HG03066 (cell line): ENCODE data around the gene KIF16B.
A peak's percentile ranks its signal among the peaks of the same experiment; 100 is the strongest.

Source experiments
- ATAC-seq: cut with Tn5 transposase; IDR thresholded peaks from one replicate; pipeline ENCODE4 v1.9.1; 2021; ENCODE audit warnings: low read depth; ENCODE audit not compliant: unreplicated experiment

The KIF16B gene

DNA sequence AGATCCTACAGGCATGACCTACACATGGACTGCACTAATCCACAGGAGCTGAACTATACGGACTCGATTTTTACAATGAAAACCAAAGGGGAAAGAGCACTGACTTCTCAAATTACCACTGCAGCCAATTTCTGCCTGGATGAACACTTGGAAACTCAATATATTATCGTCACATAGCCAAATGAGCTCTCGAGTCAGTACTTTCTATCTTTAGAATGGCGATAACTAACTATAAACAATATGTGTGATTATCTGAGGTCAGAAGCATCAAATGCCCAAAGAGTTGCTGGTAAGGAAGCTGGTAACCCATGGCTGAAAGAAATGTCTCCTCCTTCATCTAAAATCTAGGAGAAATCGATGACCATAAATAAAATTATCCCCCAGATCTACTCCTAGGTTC is 86.7 kb downstream of the KIF16B start:
- no peak for ATAC-seq

DNA sequence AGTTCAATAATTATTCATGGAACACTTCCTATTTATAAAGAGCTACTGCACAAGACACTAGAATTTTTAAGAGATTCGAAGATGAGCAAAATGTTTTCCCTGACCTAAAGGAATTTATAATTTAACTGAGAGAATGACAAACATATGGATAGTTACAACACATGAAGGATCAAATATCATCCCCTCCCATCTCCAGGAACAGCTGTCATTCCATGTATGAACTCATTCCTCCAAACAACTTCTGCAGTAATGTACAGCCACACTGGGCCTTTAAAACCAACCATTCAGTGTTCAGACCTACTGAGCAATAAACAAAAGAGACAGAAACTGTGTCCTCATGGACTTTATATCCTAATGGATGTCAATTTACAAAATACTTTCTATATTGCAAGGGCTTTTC is 87.8 kb downstream of the KIF16B start:
- ATAC-seq: no peak

DNA sequence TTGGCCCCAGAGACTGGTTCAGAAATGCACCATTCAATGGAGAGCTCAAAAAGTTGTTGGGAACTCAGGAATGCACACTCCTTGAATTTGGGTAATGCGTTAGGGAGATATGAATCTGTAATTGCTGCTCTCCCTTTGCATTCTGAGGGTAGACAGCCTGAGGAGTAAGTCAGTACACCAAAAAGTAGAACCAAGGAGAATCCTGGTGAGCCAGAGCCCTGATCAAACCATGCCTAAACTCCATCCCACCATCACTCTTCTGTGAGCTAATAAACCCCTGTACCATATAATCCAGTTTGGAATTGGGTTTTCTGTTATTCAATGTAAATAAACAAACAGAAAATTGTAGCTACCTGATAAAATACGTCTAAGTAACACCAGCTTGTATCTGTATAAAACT is 90.2 kb downstream of the KIF16B start:
- ATAC-seq: no peak

DNA sequence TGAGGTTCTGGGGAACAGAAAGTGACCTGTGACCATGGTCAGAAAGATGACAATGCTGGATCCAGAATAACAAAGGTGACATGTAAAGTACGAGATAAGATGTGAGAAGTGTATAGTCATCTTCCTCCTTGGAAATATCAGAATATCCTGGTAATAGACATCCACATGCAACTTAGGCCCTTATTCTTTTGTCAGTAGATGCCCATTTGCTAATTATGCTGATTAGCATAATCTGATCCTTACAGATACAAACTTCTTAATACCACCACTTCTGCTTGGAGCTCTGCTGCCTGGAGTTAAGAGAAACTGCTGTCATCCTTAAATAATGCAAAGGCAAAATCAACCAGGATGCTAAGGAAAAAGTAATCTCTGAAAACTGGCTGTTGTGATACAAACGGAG is 91.3 kb downstream of the KIF16B start:
- ATAC-seq: no peak

DNA sequence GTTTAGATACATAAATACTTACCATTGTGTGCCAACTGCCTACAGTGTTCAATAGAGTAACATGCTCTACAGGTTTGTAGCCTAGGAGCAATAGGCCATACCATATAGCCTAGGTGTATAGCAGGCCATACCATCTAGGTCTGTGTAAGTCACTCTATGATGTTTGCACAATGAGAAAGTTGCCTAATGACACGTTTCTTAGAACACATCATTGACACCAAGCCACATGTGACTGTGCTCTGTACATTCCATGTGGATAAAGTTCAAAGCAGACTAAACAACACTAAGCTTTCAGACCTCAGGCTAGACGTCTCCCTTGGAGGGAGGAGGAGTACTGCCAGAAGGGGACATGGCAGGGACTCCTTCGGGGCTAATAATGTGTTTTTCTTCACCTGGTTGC is 93.6 kb downstream of the KIF16B start:
- no peak for ATAC-seq

DNA sequence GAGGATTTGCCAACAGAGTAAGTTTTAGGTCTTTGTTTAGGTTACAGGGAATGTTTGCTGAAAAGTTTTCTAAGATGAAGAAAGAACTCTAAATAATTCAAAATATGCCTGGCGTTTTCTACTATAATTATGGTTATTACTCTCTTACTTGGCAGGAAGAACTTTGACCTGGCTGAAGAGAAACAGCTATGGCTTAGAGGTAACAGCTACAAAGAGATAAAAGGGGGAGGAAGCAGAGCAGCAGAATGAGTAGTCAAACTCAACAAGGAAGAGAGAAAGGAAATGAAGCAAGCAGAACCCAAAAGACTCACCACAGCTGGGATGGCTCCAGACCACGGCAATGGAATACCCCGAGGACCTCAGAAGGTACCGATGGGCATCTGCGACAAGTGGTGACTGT is 95.6 kb downstream of the KIF16B start:
- ATAC-seq: no peak

DNA sequence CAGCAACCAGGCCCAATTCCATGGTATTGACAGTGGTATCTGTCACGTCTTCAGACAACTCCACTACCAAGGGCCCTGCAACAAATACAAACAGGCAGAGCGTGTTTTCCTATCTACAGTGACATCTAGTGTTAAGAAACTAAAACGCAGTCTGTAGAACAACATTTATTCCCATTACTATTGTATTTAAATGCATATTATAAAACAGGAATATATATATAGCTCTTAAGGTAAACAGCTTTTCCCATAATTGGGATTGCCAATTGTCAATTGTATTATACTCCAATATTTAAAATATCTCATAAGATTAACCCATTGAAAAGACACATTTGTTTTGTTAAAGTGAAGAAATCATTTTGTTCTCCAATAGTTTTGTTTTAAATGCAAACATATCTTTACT is 97.2 kb downstream of the KIF16B start:
- ATAC-seq: peak; percentile 75

DNA sequence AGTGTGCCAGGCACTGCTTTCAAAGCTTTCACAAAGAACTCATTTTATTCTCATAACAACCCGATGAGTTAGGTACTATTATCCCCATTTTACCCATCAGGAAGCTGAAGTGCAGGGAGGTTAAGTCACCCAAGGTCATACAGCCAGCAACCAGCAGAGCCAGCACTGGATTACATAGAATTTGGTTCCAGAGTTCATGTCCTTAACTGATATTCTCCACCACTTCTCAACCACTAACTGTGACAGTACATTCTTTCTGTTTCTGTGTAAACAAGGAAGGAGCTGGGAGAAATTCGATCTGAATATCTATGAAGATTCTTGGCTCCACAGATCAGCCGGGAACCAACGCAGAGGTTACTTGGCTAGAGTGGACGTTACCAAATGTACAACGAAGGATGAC is 98.0 kb downstream of the KIF16B start:
- no peak for ATAC-seq

DNA sequence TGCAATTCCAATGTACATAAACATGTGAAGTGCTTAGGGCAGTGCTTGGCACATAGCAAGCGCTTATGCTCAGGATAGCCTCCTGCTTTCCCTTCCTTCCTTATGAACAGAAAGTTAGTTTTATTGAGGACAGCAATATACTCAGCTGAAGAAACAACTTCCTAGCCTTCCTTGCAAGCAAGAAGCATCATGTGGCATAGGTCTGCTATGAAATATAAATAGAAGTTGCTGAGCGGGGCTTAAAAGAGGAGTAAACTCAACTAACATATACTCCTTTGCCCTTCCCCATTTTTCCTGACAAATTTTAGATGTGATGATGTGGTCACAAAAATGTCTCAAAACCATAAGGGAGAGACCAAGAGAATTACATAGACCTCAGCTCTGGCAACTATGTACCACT is 98.9 kb downstream of the KIF16B start:
- no peak for ATAC-seq

DNA sequence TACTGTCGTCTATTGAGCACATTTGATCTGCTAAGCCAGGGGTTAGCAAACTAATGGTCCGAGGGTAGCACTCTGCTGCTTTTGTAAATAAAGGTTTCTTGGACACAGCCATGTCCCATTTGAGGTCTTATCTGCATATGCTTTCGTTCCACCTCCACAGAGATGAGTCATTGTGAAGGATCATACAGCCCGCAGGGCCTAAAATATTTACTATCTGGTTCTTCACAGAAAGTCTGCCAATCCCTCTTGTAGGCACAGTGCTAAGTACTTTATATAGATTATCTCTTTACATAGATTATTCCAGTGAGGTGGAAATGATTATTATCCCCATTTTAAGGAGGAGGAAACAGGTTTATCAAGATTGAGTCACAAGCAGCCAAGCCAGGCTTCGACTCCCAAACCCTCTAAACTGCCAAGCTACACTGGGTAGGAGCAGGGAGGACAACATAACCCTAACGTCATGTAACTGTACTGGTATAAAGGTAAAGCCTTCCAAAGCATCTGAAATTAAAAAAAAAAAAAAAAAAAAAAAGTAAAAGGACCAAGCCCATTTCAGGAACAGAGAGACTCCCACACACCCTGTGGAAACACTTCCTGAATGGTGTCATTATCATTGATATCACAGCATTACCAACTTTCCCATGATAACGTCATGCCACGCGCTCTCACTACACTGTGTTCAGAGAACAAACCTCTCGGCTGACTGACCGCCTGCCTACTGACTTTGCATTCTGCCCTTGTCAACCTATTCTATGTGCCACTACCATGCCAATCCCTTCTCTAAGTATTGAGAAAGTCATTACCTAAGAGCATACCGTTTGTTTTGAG is 101.0 kb downstream of the KIF16B start:
- ATAC-seq: no peak

DNA sequence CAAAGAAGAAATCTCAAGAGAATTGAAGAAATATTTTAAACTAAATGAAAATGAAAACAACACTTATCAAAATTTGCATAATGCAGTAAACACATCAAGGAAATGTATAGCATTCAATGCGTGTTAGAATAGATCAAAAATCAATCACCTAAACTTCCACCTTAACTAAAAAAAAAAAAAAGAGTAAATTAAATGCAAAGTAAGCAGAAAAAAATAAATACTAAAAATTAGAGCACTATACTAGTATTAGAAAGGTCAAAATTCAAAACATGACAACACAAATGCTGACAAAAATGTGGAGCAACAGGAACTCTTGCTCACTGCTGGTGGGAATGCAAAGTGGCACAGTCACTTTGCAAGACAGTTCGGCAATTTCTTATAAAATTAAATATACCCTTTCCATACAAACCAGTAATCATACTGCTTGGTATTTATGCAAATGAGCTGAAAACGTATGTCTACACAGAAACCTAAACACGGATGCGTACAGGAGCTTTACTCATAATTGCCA is 103.8 kb downstream of the KIF16B start:
- no peak for ATAC-seq

DNA sequence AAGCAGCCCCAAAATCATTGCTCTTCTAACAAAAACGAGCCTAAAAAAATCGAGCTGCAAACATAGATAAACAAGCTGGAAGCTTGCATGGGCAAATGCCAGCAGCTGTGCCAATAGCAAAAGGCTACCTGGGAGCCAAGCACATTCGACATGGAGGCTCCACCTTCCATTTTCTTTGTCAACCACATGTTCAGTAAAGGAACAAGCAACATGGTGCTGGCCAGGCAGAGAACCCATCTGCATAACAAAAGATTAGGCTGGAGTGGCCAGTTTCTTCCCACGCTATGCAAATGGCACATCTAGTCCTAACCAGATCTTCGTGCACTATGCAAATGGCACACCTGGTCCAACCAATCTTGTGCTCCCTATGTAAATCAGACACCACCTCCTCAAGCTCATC is 110.5 kb downstream of the KIF16B start:
- no peak for ATAC-seq

DNA sequence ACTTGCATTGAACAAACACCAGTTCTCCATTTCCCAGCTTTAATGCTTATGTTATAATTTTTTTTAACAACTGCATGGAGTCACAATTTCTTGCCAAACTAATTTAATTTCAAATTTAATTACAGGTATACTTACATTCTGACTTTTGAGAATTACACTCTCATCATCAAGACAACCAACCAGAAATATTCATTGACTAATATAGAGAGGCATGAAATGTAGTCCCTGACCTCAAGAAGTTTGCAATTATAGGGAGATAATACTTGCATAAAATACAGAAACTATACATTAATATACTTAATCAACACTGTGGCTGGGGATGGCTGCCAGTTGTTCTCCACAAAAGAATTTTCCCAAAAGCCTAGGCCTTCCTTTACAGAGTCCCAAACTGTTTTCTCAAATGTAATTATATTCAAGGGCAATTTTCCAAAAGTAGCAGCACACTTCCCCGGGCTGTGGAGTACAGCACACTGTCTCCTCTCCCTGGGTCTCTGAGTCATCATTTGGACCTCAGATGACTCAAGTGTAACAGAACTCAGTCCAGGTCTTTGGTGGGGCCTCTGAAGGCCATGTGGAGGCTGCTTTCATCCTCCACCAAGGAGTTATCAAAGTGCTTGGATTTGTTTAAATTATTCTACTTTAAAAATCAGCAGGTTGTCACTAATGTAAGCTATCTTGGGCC is 114.1 kb downstream of the KIF16B start:
- ATAC-seq: no peak

DNA sequence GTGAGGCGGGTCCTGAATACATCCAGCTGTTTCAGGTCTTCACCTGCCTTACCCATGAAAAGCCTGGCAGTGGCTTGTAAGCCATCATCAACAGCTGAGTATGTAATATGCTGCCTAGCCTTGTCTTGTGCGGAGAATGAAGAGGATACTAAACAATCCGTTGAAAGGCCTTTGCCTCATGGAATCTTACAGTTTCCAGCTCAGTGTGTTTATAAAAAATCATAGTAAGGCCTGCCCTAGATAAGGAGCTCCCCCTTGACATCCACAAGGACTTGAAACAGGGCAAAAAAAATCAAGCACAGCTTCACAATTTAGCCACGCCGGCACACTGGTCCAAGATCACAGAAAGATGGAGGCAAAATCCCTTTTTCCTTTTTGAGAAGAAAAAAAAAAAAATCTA is 115.7 kb downstream of the KIF16B start:
- no peak for ATAC-seq

DNA sequence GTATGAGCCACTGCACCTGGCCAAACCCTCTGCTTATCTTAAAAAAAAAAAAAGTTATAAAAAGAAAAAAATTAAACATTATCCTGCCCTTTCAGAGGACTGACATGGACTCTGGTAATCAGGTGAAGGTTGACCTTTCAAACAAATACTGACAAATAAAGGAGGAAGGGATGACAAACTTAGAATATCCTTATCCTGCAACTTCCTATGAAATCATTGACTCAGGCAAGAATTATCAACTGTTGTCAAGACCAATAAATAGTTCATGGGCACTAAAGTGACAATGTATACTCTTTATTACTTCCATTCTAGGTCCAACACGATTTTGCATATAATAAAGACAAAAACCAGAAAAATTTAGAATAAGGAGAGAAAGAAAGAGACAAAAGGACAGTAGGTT is 117.9 kb downstream of the KIF16B start:
- ATAC-seq: no peak

DNA sequence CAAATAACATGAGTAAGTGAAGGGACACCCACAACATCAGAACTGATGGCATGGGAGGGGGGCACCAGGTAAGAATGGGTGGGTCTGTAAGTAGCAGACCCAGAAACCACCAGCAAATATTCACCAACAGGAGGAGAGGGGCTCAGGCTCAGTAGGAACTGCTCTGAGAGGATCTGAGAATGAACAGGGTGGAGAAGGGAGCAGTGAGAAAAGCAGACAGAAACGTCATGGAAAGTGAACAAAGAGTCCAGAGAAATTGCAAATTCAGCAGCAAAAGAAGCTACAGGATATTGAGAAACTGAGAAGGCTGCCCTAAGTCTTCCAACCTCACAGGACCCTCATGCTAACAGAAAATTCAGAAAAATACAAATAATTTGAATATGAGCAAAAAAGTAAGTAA is 121.3 kb downstream of the KIF16B start:
- ATAC-seq: no peak

DNA sequence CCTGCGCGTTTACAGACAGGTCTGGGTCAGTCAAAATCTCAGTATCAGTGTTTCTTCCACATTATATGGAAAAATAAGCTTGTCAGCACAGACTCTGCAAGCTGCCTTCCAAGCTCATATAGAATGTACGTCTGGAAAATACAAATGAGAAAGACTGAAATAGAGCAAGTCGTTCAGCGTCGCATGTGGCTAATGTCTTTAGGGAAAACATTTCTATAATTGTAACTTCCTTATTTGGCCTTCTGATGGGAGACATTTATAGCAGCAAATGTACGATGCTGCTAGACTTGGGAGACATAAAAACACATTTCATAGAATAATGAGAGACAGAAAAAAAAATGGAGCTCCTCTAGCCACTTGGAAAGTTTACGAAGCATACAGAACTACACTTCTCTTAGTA is 122.2 kb downstream of the KIF16B start:
- no peak for ATAC-seq

DNA sequence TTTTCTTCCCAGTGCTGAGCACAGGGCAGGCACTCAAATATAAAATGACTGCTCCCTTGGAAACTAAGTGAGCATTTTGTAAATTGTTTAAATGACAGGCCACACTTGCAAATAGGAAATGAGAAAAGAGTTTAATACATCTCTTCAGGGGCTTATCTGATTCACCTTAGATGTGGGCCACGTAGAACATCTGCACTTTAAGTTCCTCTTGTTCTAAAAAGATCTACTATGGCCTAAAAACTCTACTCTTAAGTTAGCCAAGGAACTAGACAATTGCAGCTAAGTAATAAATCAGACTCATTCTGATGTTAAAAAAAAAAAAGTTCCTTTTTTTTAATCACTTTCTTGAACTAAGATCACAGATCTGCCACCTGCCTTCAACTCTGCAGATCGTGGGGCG is 126.3 kb downstream of the KIF16B start:
- no peak for ATAC-seq

DNA sequence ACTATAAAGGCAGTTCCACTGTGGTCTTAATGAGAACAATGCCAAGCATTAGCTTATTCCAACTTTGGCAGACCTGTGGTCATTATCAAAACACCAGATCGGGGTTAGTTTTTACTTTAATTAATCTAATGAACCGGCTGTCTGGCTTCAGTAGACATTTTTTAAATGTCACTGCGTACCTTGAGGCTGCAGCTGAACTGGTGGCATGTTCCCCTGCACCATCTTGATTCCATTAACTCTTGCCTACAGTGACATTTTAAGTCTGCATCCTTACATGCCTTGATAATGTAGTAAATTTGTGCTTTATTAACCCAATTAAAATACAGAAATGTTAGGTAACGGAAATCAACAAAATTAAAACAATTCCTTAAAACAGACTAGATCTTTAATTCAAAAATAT is 127.0 kb downstream of the KIF16B start:
- ATAC-seq: no peak

DNA sequence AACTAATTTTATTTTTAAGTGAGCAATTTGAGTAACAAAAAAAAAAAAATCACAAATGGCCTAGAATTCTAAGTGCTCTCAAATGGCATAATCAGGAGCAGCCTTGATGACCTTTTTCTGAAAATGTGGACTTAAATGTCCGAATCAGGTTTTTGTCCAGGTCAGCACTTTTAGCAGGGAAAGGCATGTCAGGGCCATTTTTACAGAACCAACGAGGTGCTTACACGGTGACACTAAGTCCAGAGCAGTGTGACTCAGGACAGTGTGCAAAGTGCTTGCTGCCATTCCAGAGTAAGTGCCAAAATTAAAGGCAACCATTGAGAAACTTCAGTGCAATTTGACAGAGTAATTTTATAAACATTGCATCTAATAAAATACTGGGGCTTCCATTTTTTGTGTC is 127.8 kb downstream of the KIF16B start:
- no peak for ATAC-seq

DNA sequence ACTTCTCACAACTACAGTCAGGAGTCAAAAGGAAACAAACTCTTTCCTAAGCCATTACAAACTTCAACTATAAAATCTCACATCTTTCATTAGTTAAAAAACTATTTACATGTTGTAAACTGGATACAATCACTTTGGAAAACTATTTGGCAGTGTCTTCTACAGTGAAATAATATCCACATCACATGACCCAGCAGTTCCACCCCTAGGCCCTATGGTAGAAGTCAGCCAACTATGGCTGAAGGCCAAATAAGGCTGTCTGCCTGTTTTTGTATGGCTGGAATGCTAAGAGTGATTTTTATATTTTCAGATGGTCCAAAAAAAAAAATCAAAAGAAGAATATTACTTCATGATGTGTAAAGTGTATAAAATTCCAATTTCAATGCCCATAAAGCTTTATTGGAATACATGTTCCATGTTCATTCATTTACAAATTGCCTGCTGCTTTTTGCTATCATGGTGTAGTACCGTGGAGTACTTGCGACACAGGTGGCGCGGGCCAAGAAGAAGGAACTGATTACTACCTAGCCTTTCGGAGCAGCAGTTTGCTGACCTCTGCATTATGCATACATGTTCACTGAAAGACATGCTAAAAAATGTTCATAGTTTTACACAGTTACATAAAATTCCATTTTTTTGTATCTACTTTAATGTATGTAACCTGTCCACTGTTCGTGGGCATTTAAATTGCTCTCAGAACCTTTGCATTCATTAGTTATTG is 129.0 kb downstream of the KIF16B start:
- no peak for ATAC-seq
